GM12865 (cell line): ENCODE measurements around the gene PITPNM3.
"Not testable (repeated sequence)": the region's sequence is repeated elsewhere in the genome, so short reads cannot be mapped to it uniquely, and the experiment has no call there.

Experiments used
- DNase-seq: peaks from one replicate; pipeline ENCODE4 v3.0.0; 2010; ENCODE audit warnings: low read depth
- H3K4me3 ChIP-seq: 2 replicates; pipeline ENCODE4 v1.5.1; 2011; ENCODE audit warnings: mild to moderate bottlenecking, low read depth, low read length, control low read depth
- TF ChIP-seq, protein P1 (sequence below): IDR thresholded peaks from 2 replicates; pipeline ENCODE4 v1.5.1; 2011; ENCODE audit warnings: low read length, control low read depth, low read depth, inconsistent platforms; ENCODE audit not compliant: insufficient read depth; ENCODE audit errors: missing control alignments

The PITPNM3 gene

GRCh38 chr17:6575596-6575988 lies 19.2 kb upstream of the PITPNM3 start:
- no peak overlapping the region for H3K4me3 ChIP-seq
- no peak for DNase-seq
- TF ChIP-seq, protein P1, sequence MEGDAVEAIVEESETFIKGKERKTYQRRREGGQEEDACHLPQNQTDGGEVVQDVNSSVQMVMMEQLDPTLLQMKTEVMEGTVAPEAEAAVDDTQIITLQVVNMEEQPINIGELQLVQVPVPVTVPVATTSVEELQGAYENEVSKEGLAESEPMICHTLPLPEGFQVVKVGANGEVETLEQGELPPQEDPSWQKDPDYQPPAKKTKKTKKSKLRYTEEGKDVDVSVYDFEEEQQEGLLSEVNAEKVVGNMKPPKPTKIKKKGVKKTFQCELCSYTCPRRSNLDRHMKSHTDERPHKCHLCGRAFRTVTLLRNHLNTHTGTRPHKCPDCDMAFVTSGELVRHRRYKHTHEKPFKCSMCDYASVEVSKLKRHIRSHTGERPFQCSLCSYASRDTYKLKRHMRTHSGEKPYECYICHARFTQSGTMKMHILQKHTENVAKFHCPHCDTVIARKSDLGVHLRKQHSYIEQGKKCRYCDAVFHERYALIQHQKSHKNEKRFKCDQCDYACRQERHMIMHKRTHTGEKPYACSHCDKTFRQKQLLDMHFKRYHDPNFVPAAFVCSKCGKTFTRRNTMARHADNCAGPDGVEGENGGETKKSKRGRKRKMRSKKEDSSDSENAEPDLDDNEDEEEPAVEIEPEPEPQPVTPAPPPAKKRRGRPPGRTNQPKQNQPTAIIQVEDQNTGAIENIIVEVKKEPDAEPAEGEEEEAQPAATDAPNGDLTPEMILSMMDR = no peak

DNA sequence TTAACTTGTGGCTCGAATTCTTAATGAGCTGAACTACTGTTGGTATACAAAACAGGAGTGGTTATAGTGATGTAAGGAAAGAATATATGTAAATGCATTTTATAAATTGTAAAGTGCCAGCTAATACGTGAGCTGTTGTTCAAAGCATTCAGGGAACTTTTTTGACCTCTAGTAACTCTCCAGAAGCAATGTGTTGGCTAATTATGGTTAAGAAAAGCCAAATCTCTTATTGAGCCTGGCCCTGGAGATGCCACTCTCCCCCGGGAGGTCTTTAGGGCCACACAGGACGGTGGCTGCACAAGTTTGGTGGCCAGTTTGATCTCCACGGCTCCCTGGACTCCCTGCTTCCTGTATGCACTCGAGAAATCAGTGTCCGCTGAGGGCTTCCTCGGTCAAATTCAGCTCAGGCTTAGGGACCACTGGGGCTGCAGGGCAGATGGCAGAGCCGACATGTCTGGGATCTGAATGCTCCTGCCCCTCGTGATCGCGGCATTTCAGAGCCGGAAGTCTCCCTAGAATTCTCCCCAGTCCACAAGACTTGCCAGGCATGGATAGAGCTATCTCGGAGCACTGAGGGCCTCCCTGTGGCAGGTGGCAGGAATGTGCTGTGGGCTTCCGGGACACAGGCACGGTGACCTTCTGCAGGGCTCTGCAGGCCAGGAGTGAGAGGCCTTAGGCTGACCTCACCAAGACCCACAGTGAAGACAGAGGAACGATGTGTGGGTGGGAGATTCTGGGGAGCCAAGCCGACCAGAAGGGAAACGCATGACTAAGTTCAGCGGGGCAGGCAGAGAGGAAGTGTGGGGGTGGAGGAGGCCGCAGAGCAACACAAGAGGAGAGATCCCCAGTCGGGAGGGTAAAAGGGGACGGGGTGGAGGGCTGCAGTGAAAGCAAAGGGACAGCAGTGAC lies 18.6 kb upstream of the PITPNM3 start:
- DNase-seq = peak; percentile 58

DNA sequence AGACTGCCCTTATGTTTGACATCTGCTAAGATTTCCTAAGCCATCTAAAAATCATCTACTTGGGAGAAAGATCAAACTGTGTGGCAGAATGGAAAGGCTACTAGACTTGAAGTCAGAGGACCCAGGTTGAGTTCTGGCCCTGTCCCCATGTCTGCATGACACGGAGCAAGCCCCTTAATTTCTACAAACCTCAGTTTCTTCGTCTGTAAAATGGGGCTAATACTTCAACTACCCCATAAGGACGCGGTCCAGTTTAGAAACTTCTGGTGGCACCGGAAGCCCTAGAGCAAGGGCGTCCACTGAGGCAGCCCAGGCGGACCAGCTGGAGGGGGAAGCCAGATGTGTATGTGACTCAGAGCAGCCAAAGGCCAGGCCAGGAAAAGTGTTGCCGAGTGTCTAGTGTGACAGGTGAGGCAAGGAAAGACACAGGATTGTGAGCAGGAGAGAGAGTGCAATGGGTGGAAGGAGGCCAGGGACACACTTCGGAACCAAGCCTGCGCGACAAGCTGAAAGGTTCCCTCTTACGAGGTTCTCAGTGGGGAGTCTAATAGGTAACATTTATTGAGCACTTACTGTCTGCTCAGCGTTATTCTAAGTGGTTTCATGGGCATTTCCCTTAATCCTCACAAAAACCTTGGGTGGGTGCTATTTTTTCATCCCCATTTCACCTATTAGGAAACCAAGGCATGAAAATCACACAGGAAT lies 17.8 kb upstream of the PITPNM3 start:
- DNase-seq = no peak
- TF ChIP-seq, protein P1 = no peak

More for the DNA sequence above, 18.6 kb upstream of the PITPNM3 start:
- H3K4me3 ChIP-seq = no peak overlapping the region
- TF ChIP-seq, protein P1 = no peak

GRCh38 chr17:6573495-6573894 lies 17.1 kb upstream of the PITPNM3 start:
- DNase-seq, H3K4me3 ChIP-seq: not testable (repeated sequence)

More for the DNA sequence above, 17.8 kb upstream of the PITPNM3 start:
- no peak overlapping the region for H3K4me3 ChIP-seq

- TF ChIP-seq, protein P1 = no peak
- H3K4me3 ChIP-seq = no peak overlapping the region
- DNase-seq = no peak
These were observed 16.6 kb upstream of the PITPNM3 start for GRCh38 chr17:6572972-6573370.

DNA sequence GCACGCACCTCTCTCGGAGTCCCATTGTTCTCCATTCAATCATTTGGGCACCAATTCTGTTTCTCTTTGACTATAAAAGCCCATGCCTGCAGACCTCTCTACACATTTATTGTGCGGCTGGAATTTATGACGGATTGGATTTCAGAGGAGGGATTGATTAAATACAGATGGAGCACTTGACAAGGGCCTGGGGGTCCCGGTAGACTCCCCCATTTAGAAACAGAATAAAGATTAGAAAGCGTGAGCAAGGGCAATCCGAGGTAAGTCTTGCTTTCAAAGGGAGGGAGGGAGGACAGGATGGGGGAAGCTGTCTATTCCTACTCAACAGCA lies 15.1 kb upstream of the PITPNM3 start:
- TF ChIP-seq, protein P1 = no peak
- H3K4me3 ChIP-seq = no peak overlapping the region
- no peak for DNase-seq

GRCh38 chr17:6570731-6571451 lies 14.5 kb upstream of the PITPNM3 start:
- no peak overlapping the region for H3K4me3 ChIP-seq
- TF ChIP-seq, protein P1 = no peak
- DNase-seq = no peak
